Psoas muscle (tissue), 8 donors: ENCODE measurements around the gene CCDC85A. TPM values are rescaled to one million over a fixed set of nuclear protein-coding genes. Genes with fewer than 3 reads are reported as not detected.

Experiments
- ATAC-seq, 4 donors: fragments of 200-7000 bp; cut with Tn5 transposase; one replicate each; pipeline ENCODE4 v1.9.1; 2020; ENCODE audit warnings: moderate library complexity in 3 of 4, mild to moderate bottlenecking in 2 of 4
- DNase-seq, 2 donors: peaks; one replicate each; pipeline ENCODE4 v3.0.0-alpha.2; 2020
- H3K27ac ChIP-seq: fragments of 200-600 bp; one replicate; pipeline ENCODE4 v1.8.0; 2022
- H3K27me3 ChIP-seq, 3 donors: fragments of 200-600 bp in 1 of 3; one replicate each; pipeline versions ENCODE4 v1.6.1 to v1.8.0; 2013 to 2022; ENCODE audit warnings: low read length in 2 of 3, mild to moderate bottlenecking in 2 of 3, moderate library complexity in 1 of 3; ENCODE audit not compliant: insufficient read depth in 3 of 3
- H3K36me3 ChIP-seq, 2 donors: fragments of 200-600 bp in 1 of 2; one replicate each; pipeline versions ENCODE4 v1.6.1 to v1.8.0; 2013 to 2022; ENCODE audit warnings: low read depth in 1 of 2, mild to moderate bottlenecking in 1 of 2, moderate library complexity in 1 of 2; ENCODE audit not compliant: insufficient read depth in 1 of 2
- H3K4me1 ChIP-seq: fragments of 200-600 bp; one replicate; pipeline ENCODE4 v1.8.0; 2022
- H3K4me3 ChIP-seq: fragments of 200-600 bp; one replicate; pipeline ENCODE4 v1.8.0; 2022; ENCODE audit warnings: mild to moderate bottlenecking
- H3K9me3 ChIP-seq: fragments of 200-600 bp; one replicate; pipeline ENCODE4 v1.8.0; 2022
- CTCF ChIP-seq: fragments of 200-600 bp; IDR thresholded peaks from one replicate; pipeline ENCODE4 v1.8.0; 2022; ENCODE audit warnings: antibody characterized with exemption
- WGBS, 3 donors: extraction: QIAGEN DNeasy Blood & Tissue Kit; methylation state at CpG; one replicate each; pipeline versions ENCODE4 v1.1.6 to v1.1.7; 2013; 5-methylcytosine and 5-hydroxymethylcytosine counted together
- intact Hi-C, 2 donors: fragments of 100-400 bp; cut with DNase I; formaldehyde crosslinking; loops; one replicate each; pipeline versions ENCODE4 v1.11.0 to v1.14.2; 2022
- polyA plus RNA-seq, 3 donors: library from polyadenylated mRNA; stranded (reverse); fragments of 200-250 nt; gene quantifications; one replicate each; pipeline ENCODE4 v1.2.3, GENCODE V29; 2013
- total RNA-seq, 4 donors: library from RNA; stranded (reverse); fragmentation: NEBNext Ultra II Directional in 2 of 4; extraction: Animal tissue kit (Norgen Biotek cat#: 25700) in 2 of 4; gene quantifications; one replicate each; pipeline versions ENCODE4 v1.2.1 to v1.2.4, GENCODE V29; 2021 to 2023
- donor health status: healthy with polysubstance abuse.
- donor health status: DM: no; HTN: no; CAD: no; lungs with moderate emphysema.
- donor health status: Bipolar disorder and iron deficiency.
- donor health status: healthy.
- donor health status: DM: yes; HTN: yes; CAD: no.
- donor health status: DM: no; HTN: no; CAD: no.
- donor health status: DM: no; HTN: no; CAD: no.
- donor health status: DM: yes; HTN: yes; CAD: no.

CCDC85A gene
- total and polyA plus RNA-seq, 7 donors = 1.8 to 5.6 (median 1.9) TPM

GRCh38 chr2:56285224-56285623 lies 101.4 kb downstream of the CCDC85A start:
- Histone ChIP-seq H3K4me3 (no peak overlapping the region), H3K4me1 (no peaks in the 10 kb centered on the region), H3K27me3 (no peaks in the 10 kb centered on the region), H3K27ac (no peak overlapping the region), H3K36me3 (no peaks in the 10 kb centered on the region), H3K9me3 (no peaks in the 10 kb centered on the region)
- ATAC-seq (no peak), DNase-seq (no peak)
- TF ChIP-seq CTCF = no peak
- WGBS, 3 donors = 97% methylated on average over 5 of the region's 5 CpGs
- intact Hi-C loops = no loop called here

GRCh38 chr2:56286936-56287335 lies 103.1 kb downstream of the CCDC85A start:
- WGBS, 3 donors = 90 to 94% (median 92%) methylated on average over 2 of the region's 2 CpGs
- DNase-seq (no peak), ATAC-seq (no peak)
- Histone ChIP-seq H3K4me1 (no peaks in the 10 kb centered on the region), H3K27me3 (no peaks in the 10 kb centered on the region), H3K36me3 (no peaks in the 10 kb centered on the region), H3K27ac (no peak overlapping the region), H3K4me3 (no peak overlapping the region), H3K9me3 (no peaks in the 10 kb centered on the region)
- intact Hi-C loops = no loop called here
- TF ChIP-seq CTCF = no peak

GRCh38 chr2:56287508-56287907 lies 103.7 kb downstream of the CCDC85A start:
- intact Hi-C loops = no loop called here
- Histone ChIP-seq H3K27me3 (no peaks in the 10 kb centered on the region), H3K4me3 (no peak overlapping the region), H3K27ac (no peak overlapping the region), H3K36me3 (no peaks in the 10 kb centered on the region), H3K9me3 (no peaks in the 10 kb centered on the region), H3K4me1 (no peaks in the 10 kb centered on the region)
- ATAC-seq (no peak), DNase-seq (no peak)
- no peak for TF ChIP-seq CTCF

GRCh38 chr2:56287974-56288373 lies 104.2 kb downstream of the CCDC85A start:
- 76 to 84% (median 83%) methylated on average over 2 of the region's 2 CpGs for WGBS, 3 donors
- ATAC-seq = no peak
- no peak overlapping the region for H3K27ac ChIP-seq

More at GRCh38 chr2:56287974-56288373, 104.2 kb downstream of the CCDC85A start:
- no peaks in the 10 kb centered on the region for H3K36me3 ChIP-seq
- intact Hi-C loops = no loop called here
- no peak overlapping the region for H3K4me3 ChIP-seq
- no peaks in the 10 kb centered on the region for H3K27me3 ChIP-seq
- no peaks in the 10 kb centered on the region for H3K4me1 ChIP-seq
- TF ChIP-seq CTCF = no peak
- DNase-seq = no peak
- H3K9me3 ChIP-seq = no peaks in the 10 kb centered on the region
